Stimulated activated CD4-positive, alpha-beta T cell treated with anti-CD3 and anti-CD28 coated beads, Interleukin-15, amount 100 ng/mL, for 24 hours (primary cell): ENCODE measurements around the gene CCDC170.
"Not testable (repeated sequence)": the region's sequence is repeated elsewhere in the genome, so short reads cannot be mapped to it uniquely, and the experiment has no call there.

Experiments
- DNase-seq: peaks from one replicate; pipeline ENCODE4 v3.0.0-alpha.2; 2020

CCDC170 gene

GRCh38 chr6:151493804-151494234 lies at the start of gene CCDC170:
CCDC170 (plus strand) TSS chr6:151494017; CDS start chr6:151494129, 112 bp downstream.
- DNase-seq: peak; percentile 34

- no peak for DNase-seq
Measured at GRCh38 chr6:151445482-151445881, 48.3 kb upstream of the CCDC170 start.

- no peak for DNase-seq
Measured at GRCh38 chr6:151447237-151447636, 46.6 kb upstream of the CCDC170 start.

GRCh38 chr6:151448623-151449022 lies 45.2 kb upstream of the CCDC170 start:
- DNase-seq: no peak

GRCh38 chr6:151450928-151451327 lies 42.9 kb upstream of the CCDC170 start:
- not testable (repeated sequence) for DNase-seq

- no peak for DNase-seq
Measured at GRCh38 chr6:151451417-151451949, 42.3 kb upstream of the CCDC170 start.

GRCh38 chr6:151451950-151452749 lies 41.7 kb upstream of the CCDC170 start, which contains the start of gene RMND1:
RMND1 (minus strand) TSS chr6:151452126; CDS start chr6:151445811, 6,315 bp downstream.
- DNase-seq: peak; percentile 99

GRCh38 chr6:151452750-151453427 lies 40.9 kb upstream of the CCDC170 start:
- no peak for DNase-seq

GRCh38 chr6:151455751-151456398 lies 37.9 kb upstream of the CCDC170 start:
- DNase-seq: not testable (repeated sequence)

GRCh38 chr6:151461673-151462072 lies 32.1 kb upstream of the CCDC170 start:
- DNase-seq: no peak

GRCh38 chr6:151464702-151465101 lies 29.1 kb upstream of the CCDC170 start:
- DNase-seq: no peak

GRCh38 chr6:151475653-151476523 lies 17.9 kb upstream of the CCDC170 start:
- DNase-seq: peak; percentile 59

GRCh38 chr6:151477726-151478125 lies 16.1 kb upstream of the CCDC170 start:
- no peak for DNase-seq

GRCh38 chr6:151478670-151479069 lies 15.1 kb upstream of the CCDC170 start:
- no peak for DNase-seq

GRCh38 chr6:151481786-151482185 lies 12.0 kb upstream of the CCDC170 start:
- no peak for DNase-seq

GRCh38 chr6:151482290-151482689 lies 11.5 kb upstream of the CCDC170 start:
- DNase-seq: no peak

GRCh38 chr6:151483994-151484393 lies 9.8 kb upstream of the CCDC170 start:
- no peak for DNase-seq

GRCh38 chr6:151488226-151488625 lies 5.6 kb upstream of the CCDC170 start:
- no peak for DNase-seq

- DNase-seq: no peak
Measured at GRCh38 chr6:151490996-151491395, 2.8 kb upstream of the CCDC170 start.

GRCh38 chr6:151493161-151493803 lies 535 bp upstream of the CCDC170 start:
- DNase-seq: no peak

- DNase-seq: peak; percentile 49
Measured at GRCh38 chr6:151494235-151494935, 568 bp downstream of the CCDC170 start.
